Measurements from ENCODE around the gene FRMD3.

Gene FRMD3

GRCh38 chr9:83218411-83219090 lies 319.6 kb downstream of the FRMD3 start:
- DNase-seq: no peak

- DNase-seq: no peak
Observed at GRCh38 chr9:83209188-83209731, 328.9 kb downstream of the FRMD3 start.

GRCh38 chr9:83208065-83208850 lies 329.9 kb downstream of the FRMD3 start:
- no peak for DNase-seq

- DNase-seq: no peak
Observed at GRCh38 chr9:83204047-83204446, 334.2 kb downstream of the FRMD3 start.

GRCh38 chr9:83200531-83200930 lies 337.7 kb downstream of the FRMD3 start:
- DNase-seq: no peak

- DNase-seq: no peak
Observed at GRCh38 chr9:83199832-83200231, 338.4 kb downstream of the FRMD3 start.

- DNase-seq: no peak
Observed at GRCh38 chr9:83199240-83199639, 339.0 kb downstream of the FRMD3 start.

- DNase-seq: no peak
Observed at GRCh38 chr9:83198371-83198770, 339.8 kb downstream of the FRMD3 start.

GRCh38 chr9:83197591-83197990 lies 340.6 kb downstream of the FRMD3 start:
- no peak for DNase-seq

GRCh38 chr9:83196946-83197345 lies 341.3 kb downstream of the FRMD3 start:
- no peak for DNase-seq
